AG10803 (cell line): ENCODE results near the gene RNPS1.

Source experiments
- DNase-seq: peaks from one replicate; pipeline ENCODE4 v3.0.0; 2010; ENCODE audit warnings: low read depth
- H3K4me3 ChIP-seq: 2 replicates; pipeline ENCODE4 v1.5.1; 2011; ENCODE audit warnings: mild to moderate bottlenecking, low read length, control low read depth
- TF ChIP-seq, protein P1 (sequence below): conservative IDR thresholded peaks from 2 replicates; pipeline ENCODE4 v1.5.1; 2011; ENCODE audit warnings: mild to moderate bottlenecking, low read length, control low read depth, inconsistent platforms

RNPS1 gene

DNA sequence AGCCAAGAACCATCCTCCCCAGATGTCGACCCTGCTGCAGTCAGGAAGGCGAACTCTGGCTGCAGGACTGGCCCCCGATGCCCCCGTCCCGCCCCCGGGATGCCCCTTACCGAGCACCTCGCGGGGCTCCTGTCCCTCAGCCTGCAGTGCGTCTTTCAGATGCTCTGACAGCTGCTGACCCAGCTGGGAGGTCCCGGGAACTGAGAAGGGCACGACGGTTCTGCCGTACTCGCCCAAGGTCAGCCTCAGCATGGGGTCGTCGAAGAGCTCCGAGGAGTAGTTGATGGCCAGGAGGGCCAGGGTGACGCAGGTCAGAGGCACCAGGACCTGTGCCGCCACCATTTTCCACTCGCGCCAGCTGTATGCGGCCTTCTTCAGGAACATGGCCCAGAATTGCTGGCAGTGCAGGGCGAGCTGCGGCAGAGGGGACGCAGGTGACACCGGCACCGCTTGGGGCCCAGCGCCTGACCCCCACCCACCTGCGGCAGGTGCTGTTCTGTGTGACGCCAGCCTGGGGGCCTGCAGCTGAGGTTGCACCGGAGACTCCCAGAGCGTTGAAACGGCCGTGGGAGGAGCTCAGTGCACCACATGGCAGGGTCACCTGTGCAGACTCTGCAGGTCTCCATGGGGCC is 20.1 kb upstream of the RNPS1 start:
- H3K4me3 ChIP-seq = no peak overlapping the region
- no peak for DNase-seq
- TF ChIP-seq, protein P1, sequence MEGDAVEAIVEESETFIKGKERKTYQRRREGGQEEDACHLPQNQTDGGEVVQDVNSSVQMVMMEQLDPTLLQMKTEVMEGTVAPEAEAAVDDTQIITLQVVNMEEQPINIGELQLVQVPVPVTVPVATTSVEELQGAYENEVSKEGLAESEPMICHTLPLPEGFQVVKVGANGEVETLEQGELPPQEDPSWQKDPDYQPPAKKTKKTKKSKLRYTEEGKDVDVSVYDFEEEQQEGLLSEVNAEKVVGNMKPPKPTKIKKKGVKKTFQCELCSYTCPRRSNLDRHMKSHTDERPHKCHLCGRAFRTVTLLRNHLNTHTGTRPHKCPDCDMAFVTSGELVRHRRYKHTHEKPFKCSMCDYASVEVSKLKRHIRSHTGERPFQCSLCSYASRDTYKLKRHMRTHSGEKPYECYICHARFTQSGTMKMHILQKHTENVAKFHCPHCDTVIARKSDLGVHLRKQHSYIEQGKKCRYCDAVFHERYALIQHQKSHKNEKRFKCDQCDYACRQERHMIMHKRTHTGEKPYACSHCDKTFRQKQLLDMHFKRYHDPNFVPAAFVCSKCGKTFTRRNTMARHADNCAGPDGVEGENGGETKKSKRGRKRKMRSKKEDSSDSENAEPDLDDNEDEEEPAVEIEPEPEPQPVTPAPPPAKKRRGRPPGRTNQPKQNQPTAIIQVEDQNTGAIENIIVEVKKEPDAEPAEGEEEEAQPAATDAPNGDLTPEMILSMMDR = no peak

DNA sequence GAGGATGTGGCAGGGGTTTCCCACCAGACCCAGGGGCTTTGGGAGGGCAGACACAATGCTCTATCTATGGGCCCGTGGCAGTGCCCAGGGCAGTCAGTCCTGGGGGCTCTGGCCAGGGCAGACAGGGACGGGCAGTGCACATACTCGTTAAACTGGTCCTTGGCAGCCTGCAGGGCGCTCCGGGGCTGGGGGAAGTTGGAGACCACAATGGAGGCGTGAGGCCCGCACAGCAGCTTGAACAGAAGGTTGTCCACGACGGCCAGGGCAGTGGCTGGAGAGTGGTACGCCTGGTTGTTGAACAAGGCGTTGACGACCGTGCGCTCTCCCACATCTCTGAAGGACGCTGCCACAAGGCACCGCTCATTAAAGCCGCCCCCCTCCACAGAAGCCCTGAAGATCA is 18.6 kb upstream of the RNPS1 start:
- no peak for DNase-seq
- H3K4me3 ChIP-seq = no peak overlapping the region
- TF ChIP-seq, protein P1 = no peak

DNA sequence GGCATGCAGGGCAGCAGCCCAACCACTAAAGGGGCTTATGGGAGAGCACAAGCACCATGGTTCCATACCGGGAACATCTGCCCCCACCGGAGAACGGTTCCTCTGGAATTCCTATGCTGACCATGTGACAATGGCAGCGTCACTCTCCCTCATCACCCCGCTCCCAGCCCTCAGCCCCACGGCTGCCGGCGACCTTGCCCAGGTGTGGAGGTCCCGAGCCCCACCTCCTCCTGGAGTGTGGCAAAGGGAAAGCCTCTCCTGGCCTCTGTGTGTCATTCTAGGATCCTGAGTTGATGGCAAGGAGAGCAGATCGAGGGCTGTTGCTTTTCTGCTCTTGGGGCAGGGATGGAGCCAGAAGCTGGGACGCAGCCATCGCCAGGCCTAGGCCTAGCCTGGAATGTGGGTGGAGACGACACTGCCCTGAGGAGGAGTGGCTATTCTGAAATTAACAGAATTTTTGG is 17.8 kb upstream of the RNPS1 start:
- H3K4me3 ChIP-seq = no peak overlapping the region
- TF ChIP-seq, protein P1 = no peak
- no peak for DNase-seq

DNA sequence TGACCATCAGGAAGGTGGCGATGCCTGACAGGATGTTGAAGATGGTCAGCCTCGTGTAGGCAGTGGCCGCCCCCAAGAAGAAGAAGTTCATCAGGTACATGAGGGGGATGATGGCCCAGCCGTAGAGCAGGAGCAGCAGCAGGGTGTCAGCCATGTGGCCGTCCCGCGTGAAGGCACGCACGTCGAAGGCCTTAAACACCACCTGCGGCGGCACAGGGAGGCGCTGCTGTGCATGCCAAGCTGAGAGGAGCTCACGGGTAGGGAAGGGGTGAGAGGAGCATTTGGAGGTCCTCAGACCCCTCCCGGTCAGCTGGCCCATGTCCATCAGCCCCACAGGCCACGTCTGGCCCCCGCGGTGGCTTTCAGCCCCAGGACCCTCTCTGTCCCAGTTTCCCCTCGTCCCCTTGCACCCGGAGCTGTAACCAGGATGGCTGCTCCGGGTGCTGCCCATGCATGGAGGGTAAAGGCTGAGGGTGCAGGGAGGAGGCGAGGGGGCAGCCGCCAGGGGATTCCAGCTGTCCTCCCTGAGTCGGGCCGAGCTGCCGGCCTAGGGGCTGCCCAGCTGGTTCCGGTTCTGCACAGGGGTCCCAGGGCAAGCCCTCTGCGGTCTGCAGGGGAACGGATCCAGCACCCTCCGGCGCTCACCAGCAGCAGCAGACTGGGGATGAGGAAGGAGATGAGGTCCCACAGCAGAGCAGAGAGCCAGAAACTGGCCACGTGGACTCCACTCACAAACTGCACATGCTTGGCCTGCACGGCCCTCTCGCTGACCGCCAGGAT is 17.1 kb upstream of the RNPS1 start:
- TF ChIP-seq, protein P1 = no peak
- no peak overlapping the region for H3K4me3 ChIP-seq
- no peak for DNase-seq

DNA sequence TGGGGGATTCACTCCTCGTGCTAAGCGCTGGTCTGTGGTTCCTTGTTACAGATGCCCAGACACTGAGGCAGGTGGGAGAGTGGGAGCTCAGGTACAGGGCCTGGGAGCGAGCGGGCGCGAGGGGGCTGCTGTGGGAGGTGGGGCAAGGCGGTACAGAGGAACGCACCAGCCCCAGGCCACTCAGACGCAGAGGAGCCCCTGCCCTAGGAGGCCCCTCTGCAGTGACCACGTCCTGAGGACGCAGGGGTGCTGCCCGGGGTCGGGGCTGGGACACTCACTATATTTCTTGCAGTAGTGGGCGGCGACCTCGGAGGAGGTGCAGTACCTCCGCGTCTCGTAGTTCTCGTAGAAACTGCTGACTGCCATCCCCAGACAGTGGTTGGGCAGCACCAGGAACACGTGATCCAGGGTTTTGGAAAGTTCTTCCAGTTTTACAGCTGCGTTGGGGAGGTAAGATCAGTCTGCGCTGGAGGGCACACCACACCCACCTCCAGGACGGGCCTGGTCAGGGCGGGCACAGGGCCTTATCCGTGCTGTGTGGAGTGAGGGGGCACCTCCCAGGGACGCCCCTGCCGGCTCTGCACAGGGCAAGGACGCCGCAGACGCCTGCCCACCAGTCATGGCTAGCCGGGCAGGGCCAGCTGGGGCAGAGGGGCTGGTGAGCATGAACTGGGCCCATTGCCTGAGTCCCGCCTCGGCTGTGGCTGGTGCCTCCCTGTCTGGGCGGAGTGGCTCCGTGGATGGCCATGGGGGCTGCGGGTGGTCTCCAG is 16.3 kb upstream of the RNPS1 start:
- TF ChIP-seq, protein P1 = no peak
- DNase-seq = no peak
- H3K4me3 ChIP-seq = no peak overlapping the region

DNA sequence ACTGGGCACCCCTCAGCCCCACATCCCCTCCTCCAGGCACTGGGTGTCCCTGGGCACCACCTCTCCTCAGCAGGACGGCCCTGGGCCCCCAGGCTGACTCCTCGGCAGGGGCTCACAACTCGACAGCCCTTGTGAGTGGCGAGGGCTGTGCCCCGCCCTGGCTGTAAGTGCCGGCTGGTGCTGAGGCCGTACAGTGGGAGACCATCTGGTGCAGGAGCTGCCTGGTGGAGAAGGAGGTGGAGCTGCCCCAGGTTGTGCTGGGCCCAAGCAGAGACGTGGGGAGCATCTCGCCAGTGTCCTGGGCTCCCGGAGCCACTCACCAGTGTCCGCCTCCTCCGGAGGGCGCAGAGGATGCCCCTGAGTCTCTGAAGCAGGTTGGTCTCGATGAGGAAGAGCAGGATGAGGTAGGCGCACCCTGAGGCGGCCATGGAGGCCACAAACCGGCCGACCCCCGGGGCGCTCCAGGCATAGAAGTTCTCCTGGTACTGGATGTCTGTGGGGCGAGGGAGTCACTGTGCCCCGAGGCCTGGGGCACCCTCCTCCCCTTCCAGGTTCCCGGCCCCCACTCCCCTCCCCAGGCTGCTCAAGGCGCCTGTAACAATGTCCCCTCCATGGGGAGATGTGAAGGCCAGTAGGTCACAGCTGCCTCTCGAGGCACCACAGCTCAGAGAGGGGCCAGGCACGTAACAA is 15.1 kb upstream of the RNPS1 start:
- DNase-seq = no peak
- TF ChIP-seq, protein P1 = no peak
- no peak overlapping the region for H3K4me3 ChIP-seq
